ENCODE measurements around the gene ELOB. TPM values are rescaled to one million over a fixed set of nuclear protein-coding genes. Genes with fewer than 3 reads are reported as not detected.

The ELOB gene
- total RNA-seq, 1 experiment from 2014 or later = 259 TPM

DNA sequence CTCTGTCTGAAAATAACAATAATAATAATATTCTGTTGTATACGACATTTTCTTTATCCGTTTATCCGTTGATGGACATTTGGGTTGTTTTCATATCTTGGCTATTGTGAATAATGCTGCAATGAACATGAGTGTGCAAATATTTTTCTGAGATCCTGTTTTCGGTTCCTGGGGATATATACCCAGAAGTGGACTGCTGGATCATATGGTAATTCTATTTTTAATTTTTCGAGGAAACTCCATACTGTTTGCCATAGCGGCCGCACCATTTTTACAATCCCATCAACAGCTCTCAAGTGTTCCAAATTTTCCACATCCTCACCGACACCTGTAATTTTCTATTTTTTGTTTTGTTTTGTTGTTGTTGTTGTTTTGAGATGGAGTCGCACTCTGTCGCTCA lies 15.9 kb upstream of the ELOB start:
- peaks cover 44% of the 10 kb centered on the region for H3F3A ChIP-seq (ENCODE audit: insufficient read depth, low read depth)
- no peaks in the 10 kb centered on the region for H4K20me1 ChIP-seq (ENCODE audit: insufficient read depth)
- H3K4me1 ChIP-seq (replicated peaks; ENCODE audit: insufficient read depth) = peaks cover 39% of the 10 kb centered on the region
- H3K36me3 ChIP-seq (ENCODE audit: low read depth) = no peaks in the 10 kb centered on the region
- H3K9me3 ChIP-seq (ENCODE audit: insufficient read depth, low read depth) = no peaks in the 10 kb centered on the region
- no peaks in the 10 kb centered on the region for H3K9me2 ChIP-seq (ENCODE audit: insufficient read depth)
- TF ChIP-seq, protein P1, sequence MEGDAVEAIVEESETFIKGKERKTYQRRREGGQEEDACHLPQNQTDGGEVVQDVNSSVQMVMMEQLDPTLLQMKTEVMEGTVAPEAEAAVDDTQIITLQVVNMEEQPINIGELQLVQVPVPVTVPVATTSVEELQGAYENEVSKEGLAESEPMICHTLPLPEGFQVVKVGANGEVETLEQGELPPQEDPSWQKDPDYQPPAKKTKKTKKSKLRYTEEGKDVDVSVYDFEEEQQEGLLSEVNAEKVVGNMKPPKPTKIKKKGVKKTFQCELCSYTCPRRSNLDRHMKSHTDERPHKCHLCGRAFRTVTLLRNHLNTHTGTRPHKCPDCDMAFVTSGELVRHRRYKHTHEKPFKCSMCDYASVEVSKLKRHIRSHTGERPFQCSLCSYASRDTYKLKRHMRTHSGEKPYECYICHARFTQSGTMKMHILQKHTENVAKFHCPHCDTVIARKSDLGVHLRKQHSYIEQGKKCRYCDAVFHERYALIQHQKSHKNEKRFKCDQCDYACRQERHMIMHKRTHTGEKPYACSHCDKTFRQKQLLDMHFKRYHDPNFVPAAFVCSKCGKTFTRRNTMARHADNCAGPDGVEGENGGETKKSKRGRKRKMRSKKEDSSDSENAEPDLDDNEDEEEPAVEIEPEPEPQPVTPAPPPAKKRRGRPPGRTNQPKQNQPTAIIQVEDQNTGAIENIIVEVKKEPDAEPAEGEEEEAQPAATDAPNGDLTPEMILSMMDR (conservative IDR thresholded peaks at IDR 0.05) = no peak
- no peak for TF ChIP-seq EZH2 (IDR thresholded peaks at IDR 0.05; ENCODE audit: low read depth)
- intact Hi-C loops (cut with micrococcal nuclease; ENCODE audit: unreplicated experiment) = no loop called here
- POLR2A ChIA-PET (ENCODE audit: unreplicated experiment) = no interaction called here
- no peak overlapping the region for H2AFZ ChIP-seq
- H3K79me2 ChIP-seq (ENCODE audit: low read depth) = no peaks in the 10 kb centered on the region
- no peak overlapping the region for H3K4me3 ChIP-seq
- CTCF ChIA-PET = interaction anchor here (0.7 kb wide), 1 partner anchor 17 kb away, joined by 3 read pairs; no protein-coding TSS in a partner anchor
- no peaks in the 10 kb centered on the region for H3K27me3 ChIP-seq (ENCODE audit: insufficient read depth, low read depth)
- DNase-seq = no peak
- H3K27ac ChIP-seq = no peak overlapping the region
- H3K4me2 ChIP-seq = no peak overlapping the region
- no TSS peak for BruUV-seq (replicated peaks)

- intact Hi-C loops (cut with micrococcal nuclease; ENCODE audit: unreplicated experiment) = no loop called here
Observed at GRCh38 chr16:2791174-2791573, 14.1 kb upstream of the ELOB start.

GRCh38 chr16:2790631-2791030 lies 13.6 kb upstream of the ELOB start:
- intact Hi-C loops (cut with micrococcal nuclease; ENCODE audit: unreplicated experiment) = no loop called here
- Histone ChIP-seq H3K79me2 (ENCODE audit: low read depth) (no peaks in the 10 kb centered on the region), H4K20me1 (ENCODE audit: insufficient read depth) (no peaks in the 10 kb centered on the region), H3K4me2 (no peak overlapping the region), H3K4me3 (no peak overlapping the region), H3K36me3 (ENCODE audit: low read depth) (no peaks in the 10 kb centered on the region), H3K27ac (no peak overlapping the region), H3F3A (ENCODE audit: insufficient read depth, low read depth) (peaks cover 37% of the 10 kb centered on the region), H3K9me2 (ENCODE audit: insufficient read depth) (no peaks in the 10 kb centered on the region), H3K9me3 (ENCODE audit: insufficient read depth, low read depth) (no peaks in the 10 kb centered on the region), H3K4me1 (replicated peaks; ENCODE audit: insufficient read depth) (peaks cover 26% of the 10 kb centered on the region), H3K27me3 (ENCODE audit: insufficient read depth, low read depth) (peaks cover 3% of the 10 kb centered on the region; the same call in 1 of the 2 replicates), H2AFZ (no peak overlapping the region)
- DNase-seq = no peak
- TF ChIP-seq, protein P1 (conservative IDR thresholded peaks at IDR 0.05) = no peak
- TF ChIP-seq EZH2 (IDR thresholded peaks at IDR 0.05; ENCODE audit: low read depth) = no peak
- ChIA-PET CTCF (no interaction called here), POLR2A (ENCODE audit: unreplicated experiment) (no interaction called here)
- no TSS peak for BruUV-seq (replicated peaks)

More at GRCh38 chr16:2791174-2791573, 14.1 kb upstream of the ELOB start:
- no peak overlapping the region for H3K27ac ChIP-seq
- H3K4me2 ChIP-seq = no peak overlapping the region
- H3K4me3 ChIP-seq = no peak overlapping the region
- H3K27me3 ChIP-seq (ENCODE audit: insufficient read depth, low read depth) = peaks cover 3% of the 10 kb centered on the region; the same call in 1 of the 2 replicates
- no peak overlapping the region for H2AFZ ChIP-seq
- peaks cover 32% of the 10 kb centered on the region for H3K4me1 ChIP-seq (replicated peaks; ENCODE audit: insufficient read depth)
- no TSS peak for BruUV-seq (replicated peaks)
- peaks cover 40% of the 10 kb centered on the region for H3F3A ChIP-seq (ENCODE audit: insufficient read depth, low read depth)
- no peaks in the 10 kb centered on the region for H4K20me1 ChIP-seq (ENCODE audit: insufficient read depth)
- ChIA-PET POLR2A (ENCODE audit: unreplicated experiment) (no interaction called here), CTCF (no interaction called here)
- H3K9me3 ChIP-seq (ENCODE audit: insufficient read depth, low read depth) = no peaks in the 10 kb centered on the region
- no peaks in the 10 kb centered on the region for H3K36me3 ChIP-seq (ENCODE audit: low read depth)
- no peak for DNase-seq
- no peak for TF ChIP-seq EZH2 (IDR thresholded peaks at IDR 0.05; ENCODE audit: low read depth)
- TF ChIP-seq, protein P1 (conservative IDR thresholded peaks at IDR 0.05) = no peak
- no peaks in the 10 kb centered on the region for H3K9me2 ChIP-seq (ENCODE audit: insufficient read depth)
- H3K79me2 ChIP-seq (ENCODE audit: low read depth) = no peaks in the 10 kb centered on the region
